ENCODE data around the gene ZNF653. TPM values are rescaled to one million over a fixed set of nuclear protein-coding genes. Genes with fewer than 3 reads are reported as not detected.

ZNF653 gene
- total and polyA plus RNA-seq, 2 of the 8 experiments (the other 6 are each of a cell fraction or from before 2014, with no cell fraction given), result 7.0 to 7.9 TPM

GRCh38 chr19:11435833-11436313 lies 69.8 kb downstream of the ZNF653 start:
- Histone ChIP-seq H3K27me3 (replicated peaks in 1 of 4; ENCODE audit: control insufficient read depth in 3 of 4, extremely low read depth in 1 of 4, insufficient read depth in 3 of 4, low read length in 3 of 4) (no peaks in the 10 kb centered on the region), H3K56ac (replicated peaks; ENCODE audit: insufficient read length, low read depth, low read length) (peak overlapping the region; percentile 87), H3K4me2 (ENCODE audit: insufficient read depth in 1 of 2, low read depth in 2 of 2, low read length in 2 of 2) (peak overlapping the region; percentile 76 to 91), H4K20me1 (replicated peaks in 1 of 2; ENCODE audit: control insufficient read depth in 1 of 2, insufficient read depth in 2 of 2, low read length in 2 of 2) (peaks cover 0 to 5% of the 10 kb centered on the region in 2 experiments), H2BK15ac (ENCODE audit: low read length) (no peak overlapping the region), H2BK12ac (ENCODE audit: low read depth, low read length) (peak overlapping the region; percentile 50; the same call in 1 of the 2 replicates), H3K23me2 (ENCODE audit: low read depth, low read length) (peaks cover 7% of the 10 kb centered on the region), H4K91ac (replicated peaks; ENCODE audit: insufficient read length, low read length) (peak overlapping the region; percentile 85), H3K9ac (replicated peaks in 1 of 4; ENCODE audit: extremely low read depth in 1 of 4, low read depth in 3 of 4, low read length in 3 of 4) (peak overlapping the region; percentile 76 to 97 (median 96)), H3K36me3 (ENCODE audit: control insufficient read depth in 2 of 4, insufficient read depth in 4 of 4, low read length in 3 of 4) (peaks cover 11 to 24% (median 17%) of the 10 kb centered on the region in 4 experiments; a peak in 7 of 8 replicates), H2BK120ac (replicated peaks; ENCODE audit: low read depth, low read length) (peak overlapping the region; percentile 69), H3K14ac (ENCODE audit: insufficient read length) (no peak overlapping the region), H4K8ac (ENCODE audit: extremely low read depth, insufficient read depth, low read length) (peak overlapping the region; percentile 95), H2AFZ (ENCODE audit: low read length) (no peak overlapping the region), H4K5ac (ENCODE audit: insufficient read length, low read depth, low read length) (peak overlapping the region; percentile 81), H3K4me1 (replicated peaks in 1 of 4; ENCODE audit: control insufficient read depth in 3 of 4, insufficient read depth in 4 of 4, low read length in 3 of 4) (peaks cover 0 to 13% (median 7%) of the 10 kb centered on the region in 4 experiments; a peak in 5 of 7 replicates), H3K18ac (ENCODE audit: extremely low read depth, low read length) (peak overlapping the region; percentile 60; the same call in 1 of the 2 replicates), H3K79me2 (ENCODE audit: control insufficient read depth in 1 of 2, insufficient read depth in 2 of 2, low read length in 2 of 2) (peaks cover 0 to 16% of the 10 kb centered on the region in 2 experiments; a peak in 2 of 4 replicates), H3K27ac (ENCODE audit: low read depth, low read length) (peak overlapping the region; percentile 91), H3K9me3 (ENCODE audit: insufficient read depth in 2 of 2, low read depth in 1 of 2, low read length in 1 of 2) (no peaks in the 10 kb centered on the region), H2AK5ac (ENCODE audit: low read depth, low read length) (peak overlapping the region; percentile 3; the same call in 1 of the 2 replicates), H3K23ac (ENCODE audit: insufficient read length) (no peak overlapping the region), H2BK5ac (ENCODE audit: low read depth, low read length) (peak overlapping the region; percentile 97), H2BK20ac (ENCODE audit: low read length) (no peak overlapping the region), H3K79me1 (ENCODE audit: low read depth, low read length) (no peaks in the 10 kb centered on the region; the same call in none of the 2 replicates), H3K4ac (replicated peaks; ENCODE audit: insufficient read length, low read depth, low read length) (peak overlapping the region; percentile 92), H3K4me3 (ENCODE audit: extremely low read depth in 1 of 4, insufficient read depth in 2 of 4, low read depth in 3 of 4, low read length in 4 of 4) (peak overlapping the region; percentile 86 to 99 (median 93))
- DNase-seq (ENCODE audit: low read depth in 1 of 2, low spot score in 2 of 2) (no peak), FAIRE-seq (no peak)
- ChIA-PET POLR2A (ENCODE audit: partially characterized antibody) (interaction anchor here (1.0 to 2.8 kb wide), 13 partner anchors 8 to 73 kb away, joined by 3 to 15 read pairs (median 6); partner anchors contain the start of genes RGL3 and SWSAP1), CTCF (ENCODE audit: partially characterized antibody) (interaction anchor here (0.6 to 13.0 kb wide), 15 partner anchors 8 to 1639 kb away, joined by 3 to 192 read pairs (median 4); partner anchors contain the start of genes EPOR and SWSAP1)
- WGBS, 2 experiments (ENCODE audit: extremely low coverage in 1 of 2, insufficient coverage in 1 of 2, insufficient read length in 1 of 2, insufficient replicate concordance in 2 of 2, low coverage in 1 of 2, low lambda C conversion rate in 2 of 2, missing lambda C conversion rate in 1 of 2), result 12% methylated on average over 21 of the region's 21 CpGs; no CpG with 5 or more reads in 1 of the 2 experiments
- no peak for TF ChIP-seq HDAC6 (IDR thresholded peaks at IDR 0.05; ENCODE audit: low read depth, low read length)
- TF ChIP-seq POLR2A (IDR thresholded peaks at IDR 0.05; ENCODE audit: control extremely low read depth in 1 of 2, low read depth in 2 of 2, low read length in 2 of 2), result peak in 1 of 2 experiments; percentile 15; a peak in 1 of 3 replicates
- peak; percentile 30 for TF ChIP-seq KDM4A (IDR thresholded peaks at IDR 0.05; ENCODE audit: low read depth, low read length, severe bottlenecking)
